Erythroblast (primary cell): Measurements from ENCODE around the gene CDC25C.
A peak's percentile ranks its signal among the peaks of the same experiment; 100 is the strongest.

Experiments used
- DNase-seq, 2 experiments: peaks; one replicate each; lab custom pipeline; 2025; lab: John Stamatoyannopoulos, UW
- GATA1 ChIP-seq: IDR thresholded peaks from 2 replicates; pipeline ENCODE4 v1.6.1; 2011; ENCODE audit warnings: low read depth, mild to moderate bottlenecking, control low read depth, low read length, moderate library complexity
- POLR2A ChIP-seq: IDR thresholded peaks from 2 replicates; pipeline ENCODE4 v1.6.1; 2011; ENCODE audit warnings: mild to moderate bottlenecking, low read length

Gene CDC25C

GRCh38 chr5:138331449-138332368 is at the start of gene CDC25C:
CDC25C (minus strand) TSS chr5:138331804; CDS start chr5:138331180, 624 bp downstream.
- peak; percentile 97 for TF ChIP-seq POLR2A
- TF ChIP-seq GATA1: no peak
- peak; percentile 99 to 100 for DNase-seq

- DNase-seq: no peak
- TF ChIP-seq GATA1 (no peak), POLR2A (no peak)
Observed at GRCh38 chr5:138372653-138373052, 41.0 kb upstream of the CDC25C start.

GRCh38 chr5:138372225-138372624 is 40.6 kb upstream of the CDC25C start:
- TF ChIP-seq GATA1 (no peak), POLR2A (no peak)
- DNase-seq: no peak

GRCh38 chr5:138371454-138371853 is 39.9 kb upstream of the CDC25C start:
- TF ChIP-seq GATA1: no peak
- TF ChIP-seq POLR2A: no peak
- DNase-seq: no peak

GRCh38 chr5:138370537-138370936 is 38.9 kb upstream of the CDC25C start:
- TF ChIP-seq POLR2A (no peak), GATA1 (no peak)
- DNase-seq: no peak

- DNase-seq: no peak
- TF ChIP-seq POLR2A: no peak
- no peak for TF ChIP-seq GATA1
Observed at GRCh38 chr5:138369706-138370105, 38.1 kb upstream of the CDC25C start.

- TF ChIP-seq GATA1 (no peak), POLR2A (no peak)
- no peak for DNase-seq
Observed at GRCh38 chr5:138369261-138369660, 37.7 kb upstream of the CDC25C start.

GRCh38 chr5:138366632-138367382 is 35.2 kb upstream of the CDC25C start:
- peak in 1 of 2 experiments; percentile 22 for DNase-seq
- no peak for TF ChIP-seq GATA1
- no peak for TF ChIP-seq POLR2A

- TF ChIP-seq GATA1 (no peak), POLR2A (no peak)
- DNase-seq: no peak
Observed at GRCh38 chr5:138364576-138364975, 33.0 kb upstream of the CDC25C start.

GRCh38 chr5:138360941-138361452 is 29.4 kb upstream of the CDC25C start:
- DNase-seq: no peak
- no peak for TF ChIP-seq POLR2A
- no peak for TF ChIP-seq GATA1

- DNase-seq: peak; percentile 47 to 63
- TF ChIP-seq GATA1 (no peak), POLR2A (no peak)
Observed at GRCh38 chr5:138359621-138360020, 28.0 kb upstream of the CDC25C start.

- TF ChIP-seq POLR2A: no peak
- no peak for TF ChIP-seq GATA1
- DNase-seq: peak; percentile 84 to 86
Observed at GRCh38 chr5:138354926-138355378, 23.3 kb upstream of the CDC25C start.

GRCh38 chr5:138354387-138354786 is 22.8 kb upstream of the CDC25C start:
- no peak for DNase-seq
- no peak for TF ChIP-seq POLR2A
- TF ChIP-seq GATA1: no peak

GRCh38 chr5:138353560-138354080 is 22.0 kb upstream of the CDC25C start:
- TF ChIP-seq POLR2A: peak; percentile 31
- no peak for TF ChIP-seq GATA1
- DNase-seq: peak; percentile 74 to 84
